ENCODE measurements around the gene CD163.
"Not testable (repeated sequence)": the region's sequence is repeated elsewhere in the genome, so short reads cannot be mapped to it uniquely, and the experiment has no call there.

The CD163 gene

GRCh38 chr12:7503686-7504415, at the start of gene CD163:
CD163 (minus strand) TSS chr12:7503777; CDS start chr12:7503690, 87 bp downstream.
- no peak for DNase-seq

GRCh38 chr12:7542813-7543212, 39.2 kb upstream of the CD163 start:
- DNase-seq: no peak

- no peak for DNase-seq
Measured at GRCh38 chr12:7542046-7542445, 38.5 kb upstream of the CD163 start.

GRCh38 chr12:7514416-7514815, 10.8 kb upstream of the CD163 start:
- no peak for DNase-seq

GRCh38 chr12:7512553-7512952, 9.0 kb upstream of the CD163 start:
- DNase-seq: no peak

- not testable (repeated sequence) for DNase-seq
Measured at GRCh38 chr12:7509793-7510470, 6.4 kb upstream of the CD163 start.

GRCh38 chr12:7502612-7503011, 965 bp downstream of the CD163 start:
- no peak for DNase-seq

- DNase-seq: no peak
Measured at GRCh38 chr12:7501031-7501588, 2.5 kb downstream of the CD163 start.

- no peak for DNase-seq
Measured at GRCh38 chr12:7499636-7500035, 3.9 kb downstream of the CD163 start.

- no peak for DNase-seq
Measured at GRCh38 chr12:7498809-7499208, 4.8 kb downstream of the CD163 start.

- no peak for DNase-seq
Measured at GRCh38 chr12:7497661-7498060, 5.9 kb downstream of the CD163 start.

GRCh38 chr12:7496451-7496850, 7.1 kb downstream of the CD163 start:
- no peak for DNase-seq

GRCh38 chr12:7495136-7495535, 8.4 kb downstream of the CD163 start:
- no peak for DNase-seq

- no peak for DNase-seq
Measured at GRCh38 chr12:7493006-7493405, 10.6 kb downstream of the CD163 start.

GRCh38 chr12:7486512-7486911, 17.1 kb downstream of the CD163 start:
- DNase-seq: no peak

GRCh38 chr12:7485095-7485494, 18.5 kb downstream of the CD163 start:
- DNase-seq: no peak

- DNase-seq: no peak
Measured at GRCh38 chr12:7483343-7483742, 20.2 kb downstream of the CD163 start.

GRCh38 chr12:7479771-7480170, 23.8 kb downstream of the CD163 start:
- no peak for DNase-seq

- no peak for DNase-seq
Measured at GRCh38 chr12:7472060-7472459, 31.5 kb downstream of the CD163 start.

- peak; percentile 48 for DNase-seq
Measured at GRCh38 chr12:7460375-7461259, 43.0 kb downstream of the CD163 start.

GRCh38 chr12:7459973-7460372, 43.6 kb downstream of the CD163 start:
- no peak for DNase-seq

GRCh38 chr12:7451756-7452155, 51.8 kb downstream of the CD163 start:
- no peak for DNase-seq

GRCh38 chr12:7450667-7451066, 52.9 kb downstream of the CD163 start:
- no peak for DNase-seq
